ENCODE measurements around the gene FAM227A. TPM values are rescaled to one million over a fixed set of nuclear protein-coding genes. Genes with fewer than 3 reads are reported as not detected.

Gene FAM227A
- 0.72 and 2.1 TPM in 2 replicates for total RNA-seq

GRCh38 chr22:38656256-38657044 lies at the start of gene FAM227A, which contains the start of gene CBY1:
Gene FAM227A, minus strand, starts transcription at chr22:38656392. Its CDS starts 6,224 bp downstream, at chr22:38650168.
Gene CBY1, plus strand, starts transcription at chr22:38656638. Its CDS starts 11,417 bp downstream, at chr22:38668055.

GRCh38 chr22:38705235-38706100 lies 49.3 kb upstream of the FAM227A start, which contains the start of gene GTPBP1:
Gene GTPBP1, plus strand, starts transcription at chr22:38705944. Its CDS starts 12 bp downstream, at chr22:38705956.

GRCh38 chr22:38700789-38701628 lies 44.8 kb upstream of the FAM227A start, which contains the start of gene JOSD1:
Gene JOSD1, minus strand, starts transcription at chr22:38700943. Its CDS starts 956 bp downstream, at chr22:38699987.

GRCh38 chr22:38681582-38682335 lies 25.6 kb upstream of the FAM227A start, which contains the start of gene TOMM22:
Gene TOMM22, plus strand, starts transcription at chr22:38681957. Its CDS starts 22 bp downstream, at chr22:38681979.

GRCh38 chr22:38569972-38570778 lies 86.0 kb downstream of the FAM227A start, which contains the start of gene DMC1:
Gene DMC1, minus strand, starts transcription at chr22:38570183. Its CDS starts 1,927 bp downstream, at chr22:38568256.

Other genes starting within 250 kb of the FAM227A start
- gene KCNJ4, start 201.2 kb downstream of the FAM227A start, total RNA-seq: not detected in 2 replicates
- 27.4 and 36.0 TPM in 2 replicates for gene KDELR3, start 188.3 kb downstream of the FAM227A start, total RNA-seq
- 325 and 547 TPM in 2 replicates for gene DDX17, start 150.1 kb downstream of the FAM227A start, total RNA-seq
- gene DMC1, start 86.2 kb downstream of the FAM227A start, total RNA-seq: 0.94 and 1.6 TPM in 2 replicates
- gene CBY1, start 246 bp upstream of the FAM227A start, total RNA-seq: 21.8 and 23.3 TPM in 2 replicates
- 73.9 and 100 TPM in 2 replicates for gene TOMM22, start 25.6 kb upstream of the FAM227A start, total RNA-seq
- 56.3 and 61.4 TPM in 2 replicates for gene JOSD1, start 44.6 kb upstream of the FAM227A start, total RNA-seq
- gene GTPBP1, start 49.6 kb upstream of the FAM227A start, total RNA-seq: 26.9 and 39.2 TPM in 2 replicates
- gene SUN2, start 99.6 kb upstream of the FAM227A start, total RNA-seq: 80.3 and 114 TPM in 2 replicates
- 14.2 and 15.2 TPM in 2 replicates for gene DNAL4, start 137.8 kb upstream of the FAM227A start, total RNA-seq
- gene NPTXR, start 187.6 kb upstream of the FAM227A start, total RNA-seq: 0.18 and 0.47 TPM in 2 replicates
- gene CBX6, start 215.8 kb upstream of the FAM227A start, total RNA-seq: 25.9 and 30.3 TPM in 2 replicates